Measurements from ENCODE around the gene HSD11B2.

HSD11B2 gene

GRCh38 chr16:67433131-67433719, 2.3 kb downstream of the HSD11B2 start:
- no peak for DNase-seq
- H3K9me3 Mint-ChIP-seq: no peaks in the 10 kb centered on the region
- H3K27me3 Mint-ChIP-seq: peaks cover 49% of the 10 kb centered on the region
- ATAC-seq: no peak
- H3K4me1 Mint-ChIP-seq: peaks cover 40% of the 10 kb centered on the region
- no peak overlapping the region for H3K27ac Mint-ChIP-seq
- H3K4me3 Mint-ChIP-seq: no peak overlapping the region

DNA sequence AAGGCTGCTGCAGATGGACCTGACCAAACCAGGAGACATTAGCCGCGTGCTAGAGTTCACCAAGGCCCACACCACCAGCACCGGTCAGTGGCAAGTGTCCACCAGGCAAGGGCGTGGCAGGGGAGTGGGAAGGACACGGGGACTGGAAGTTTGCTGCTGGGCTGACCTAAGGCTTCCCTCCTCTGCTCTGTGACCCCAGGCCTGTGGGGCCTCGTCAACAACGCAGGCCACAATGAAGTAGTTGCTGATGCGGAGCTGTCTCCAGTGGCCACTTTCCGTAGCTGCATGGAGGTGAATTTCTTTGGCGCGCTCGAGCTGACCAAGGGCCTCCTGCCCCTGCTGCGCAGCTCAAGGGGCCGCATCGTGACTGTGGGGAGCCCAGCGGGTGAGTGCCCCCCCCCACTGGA, 4.8 kb downstream of the HSD11B2 start:
- no peaks in the 10 kb centered on the region for H3K9me3 Mint-ChIP-seq
- ATAC-seq (no peak), DNase-seq (no peak)
- no peak overlapping the region for H3K4me3 Mint-ChIP-seq
- no peak overlapping the region for H3K27ac Mint-ChIP-seq
- peaks cover 24% of the 10 kb centered on the region for H3K27me3 Mint-ChIP-seq
- H3K4me1 Mint-ChIP-seq: peaks cover 21% of the 10 kb centered on the region

- H3K4me3 Mint-ChIP-seq: no peak overlapping the region
- ATAC-seq (no peak), DNase-seq (no peak)
- H3K4me1 Mint-ChIP-seq: peaks cover 22% of the 10 kb centered on the region
- no peaks in the 10 kb centered on the region for H3K9me3 Mint-ChIP-seq
- H3K27ac Mint-ChIP-seq: no peak overlapping the region
- H3K27me3 Mint-ChIP-seq: peaks cover 18% of the 10 kb centered on the region
These were observed 5.8 kb downstream of the HSD11B2 start for GRCh38 chr16:67436640-67437193.

GRCh38 chr16:67437513-67437912, 6.6 kb downstream of the HSD11B2 start:
- H3K4me3 Mint-ChIP-seq: no peak overlapping the region
- peaks cover 21% of the 10 kb centered on the region for H3K4me1 Mint-ChIP-seq
- peaks cover 10% of the 10 kb centered on the region for H3K27me3 Mint-ChIP-seq
- ATAC-seq: peak; percentile 79
- DNase-seq: peak in 1 of 2 donors; percentile 44
- peak overlapping the region in 1 of 2 donors; percentile 48 for H3K27ac Mint-ChIP-seq
- no peaks in the 10 kb centered on the region for H3K9me3 Mint-ChIP-seq

- no peak for DNase-seq
- no peak overlapping the region for H3K4me3 Mint-ChIP-seq
These were observed 7.3 kb downstream of the HSD11B2 start for GRCh38 chr16:67438098-67438791.

GRCh38 chr16:67438824-67439393, 8.0 kb downstream of the HSD11B2 start:
- H3K27ac Mint-ChIP-seq: peak overlapping the region in 1 of 2 donors; percentile 80
- H3K4me1 Mint-ChIP-seq: peaks cover 18% of the 10 kb centered on the region
- H3K27me3 Mint-ChIP-seq: no peaks in the 10 kb centered on the region
- H3K4me3 Mint-ChIP-seq: no peak overlapping the region
- no peaks in the 10 kb centered on the region for H3K9me3 Mint-ChIP-seq
- DNase-seq (no peak), ATAC-seq (no peak)

More at GRCh38 chr16:67438098-67438791, 7.3 kb downstream of the HSD11B2 start:
- Mint-ChIP-seq H3K27ac (peak overlapping the region; percentile 72 to 80), H3K27me3 (peaks cover 3% of the 10 kb centered on the region), H3K9me3 (no peaks in the 10 kb centered on the region), H3K4me1 (peaks cover 18% of the 10 kb centered on the region)
- no peak for ATAC-seq

DNA sequence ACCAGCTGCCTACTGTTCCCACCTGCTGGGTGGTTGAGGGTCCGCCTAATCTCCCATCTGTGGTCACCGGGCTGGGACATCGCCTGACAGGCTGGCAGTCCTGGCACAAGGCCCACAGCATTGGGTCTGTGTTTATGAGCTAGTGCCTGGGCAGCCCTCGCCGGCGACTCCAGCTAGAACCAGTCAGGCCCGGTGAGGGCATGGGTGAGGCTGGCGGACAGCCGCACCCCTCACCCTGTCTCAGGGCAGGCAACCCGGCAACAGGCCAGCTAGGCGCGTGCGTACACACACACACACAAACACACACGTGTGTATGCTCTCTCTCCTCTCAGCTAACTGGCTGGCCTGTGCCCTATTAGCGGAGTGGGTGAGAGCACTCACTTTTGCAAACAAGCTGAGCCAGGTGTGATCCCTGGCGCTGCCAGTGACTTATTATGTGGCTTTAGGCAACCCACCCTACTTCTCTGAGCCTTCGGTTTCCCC, 10.4 kb downstream of the HSD11B2 start:
- Mint-ChIP-seq H3K27me3 (no peaks in the 10 kb centered on the region), H3K27ac (no peak overlapping the region), H3K4me1 (peaks cover 20% of the 10 kb centered on the region), H3K4me3 (no peak overlapping the region), H3K9me3 (no peaks in the 10 kb centered on the region)
- ATAC-seq (no peak), DNase-seq (no peak)

DNA sequence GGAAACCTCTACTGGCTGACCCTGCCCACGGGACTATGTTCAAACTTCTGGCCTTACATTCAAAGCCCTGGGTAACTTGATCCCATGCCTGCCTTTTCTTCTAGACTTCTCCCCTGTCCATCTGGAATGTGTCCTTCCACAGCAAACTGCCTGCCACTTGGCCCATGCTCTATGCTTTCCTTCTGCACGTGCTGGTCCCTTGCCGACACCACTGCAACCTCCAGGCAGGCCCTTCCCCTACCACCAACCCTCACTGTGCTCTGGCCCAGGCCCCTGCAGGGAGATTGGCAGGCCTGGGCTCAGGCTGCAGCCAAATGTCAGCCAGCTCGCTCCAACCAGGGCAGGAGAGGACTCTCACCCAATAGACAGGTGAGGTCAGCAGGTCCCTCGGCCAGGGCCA, 11.0 kb downstream of the HSD11B2 start:
- Mint-ChIP-seq H3K9me3 (no peaks in the 10 kb centered on the region), H3K4me3 (no peak overlapping the region), H3K27ac (peak overlapping the region in 1 of 2 donors; percentile 88), H3K27me3 (no peaks in the 10 kb centered on the region), H3K4me1 (peaks cover 24% of the 10 kb centered on the region)
- ATAC-seq (no peak), DNase-seq (no peak)

GRCh38 chr16:67442581-67443255, 11.8 kb downstream of the HSD11B2 start:
- peak overlapping the region in 1 of 2 donors; percentile 12 for H3K27ac Mint-ChIP-seq

DNA sequence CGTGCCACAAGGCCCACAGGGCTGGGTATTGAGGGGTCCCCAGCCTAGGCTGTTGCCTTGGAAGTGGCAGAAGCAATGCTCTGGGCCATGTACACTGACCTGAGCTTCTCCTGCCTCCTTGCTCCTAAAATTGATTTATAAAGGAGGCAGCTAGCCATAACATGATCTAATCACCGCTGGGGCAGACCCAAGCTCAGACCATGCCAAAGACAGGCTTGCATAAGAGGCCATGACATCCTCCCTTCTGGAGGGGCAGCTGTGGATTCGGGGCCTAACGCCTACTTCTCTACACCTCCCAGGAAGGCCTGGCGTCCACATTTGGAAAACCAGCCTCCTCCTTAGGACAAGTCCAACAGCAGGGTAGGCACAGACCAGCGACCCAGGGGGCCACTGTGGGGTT, 12.3 kb downstream of the HSD11B2 start:
- no peaks in the 10 kb centered on the region for H3K27me3 Mint-ChIP-seq
- H3K27ac Mint-ChIP-seq: peak overlapping the region in 1 of 2 donors; percentile 28
- H3K4me3 Mint-ChIP-seq: no peak overlapping the region
- H3K9me3 Mint-ChIP-seq: no peaks in the 10 kb centered on the region
- no peak for ATAC-seq
- H3K4me1 Mint-ChIP-seq: peaks cover 17% of the 10 kb centered on the region
- DNase-seq: no peak

More at GRCh38 chr16:67442581-67443255, 11.8 kb downstream of the HSD11B2 start:
- Mint-ChIP-seq H3K4me3 (no peak overlapping the region), H3K9me3 (no peaks in the 10 kb centered on the region), H3K27me3 (no peaks in the 10 kb centered on the region), H3K4me1 (peaks cover 20% of the 10 kb centered on the region)
- DNase-seq (no peak), ATAC-seq (no peak)

DNA sequence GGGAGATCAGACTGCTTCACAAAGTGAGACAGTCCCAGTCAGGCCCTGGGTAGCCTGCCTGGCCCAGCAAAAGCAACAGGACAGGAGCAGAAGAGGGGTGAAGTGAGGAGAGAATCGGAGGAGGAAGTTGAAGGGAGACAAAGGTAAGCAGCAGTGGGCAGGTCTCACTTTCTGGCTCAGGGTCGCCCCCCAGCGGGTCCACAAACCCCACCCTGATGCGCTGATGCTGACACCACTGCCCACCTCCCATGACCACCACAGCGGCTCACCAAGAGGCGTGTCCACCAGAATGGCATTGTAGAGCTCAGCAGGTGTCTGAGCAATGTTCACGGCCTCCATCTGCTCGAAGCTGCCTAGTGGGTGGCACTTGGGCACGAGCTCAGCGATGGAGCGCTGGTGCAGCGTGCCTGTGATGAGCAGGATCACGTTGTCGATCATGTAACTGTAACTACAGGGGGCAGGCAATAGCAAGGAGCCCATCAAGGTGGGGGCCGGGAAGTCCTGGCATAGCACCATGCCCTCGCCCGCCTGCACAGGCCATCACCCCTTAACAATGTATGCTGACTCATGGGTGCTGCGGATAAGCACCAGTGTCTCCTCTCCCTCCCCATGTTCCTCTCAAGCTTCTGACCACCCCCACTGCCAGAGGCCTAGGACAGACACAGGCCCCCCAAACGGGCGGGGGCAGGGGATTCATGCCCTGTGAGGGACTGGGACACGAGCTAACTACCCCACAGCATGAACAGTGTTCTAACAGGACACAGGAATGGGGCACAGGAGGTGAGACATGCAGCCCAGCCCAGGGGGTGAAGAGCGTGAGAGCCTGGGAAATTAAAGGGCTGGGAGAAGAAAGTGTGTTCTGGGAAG, 13.6 kb downstream of the HSD11B2 start:
- Mint-ChIP-seq H3K4me1 (peaks cover 17% of the 10 kb centered on the region), H3K27me3 (no peaks in the 10 kb centered on the region), H3K9me3 (no peaks in the 10 kb centered on the region), H3K4me3 (no peak overlapping the region), H3K27ac (peak overlapping the region in 1 of 2 donors; percentile 92)
- no peak for DNase-seq
- ATAC-seq: no peak

- DNase-seq (no peak), ATAC-seq (no peak)
- H3K27ac Mint-ChIP-seq: peak overlapping the region in 1 of 2 donors; percentile 6
- no peaks in the 10 kb centered on the region for H3K27me3 Mint-ChIP-seq
- H3K9me3 Mint-ChIP-seq: no peaks in the 10 kb centered on the region
- H3K4me3 Mint-ChIP-seq: no peak overlapping the region
- peaks cover 17% of the 10 kb centered on the region for H3K4me1 Mint-ChIP-seq
These were observed 14.2 kb downstream of the HSD11B2 start for GRCh38 chr16:67445126-67445426.

DNA sequence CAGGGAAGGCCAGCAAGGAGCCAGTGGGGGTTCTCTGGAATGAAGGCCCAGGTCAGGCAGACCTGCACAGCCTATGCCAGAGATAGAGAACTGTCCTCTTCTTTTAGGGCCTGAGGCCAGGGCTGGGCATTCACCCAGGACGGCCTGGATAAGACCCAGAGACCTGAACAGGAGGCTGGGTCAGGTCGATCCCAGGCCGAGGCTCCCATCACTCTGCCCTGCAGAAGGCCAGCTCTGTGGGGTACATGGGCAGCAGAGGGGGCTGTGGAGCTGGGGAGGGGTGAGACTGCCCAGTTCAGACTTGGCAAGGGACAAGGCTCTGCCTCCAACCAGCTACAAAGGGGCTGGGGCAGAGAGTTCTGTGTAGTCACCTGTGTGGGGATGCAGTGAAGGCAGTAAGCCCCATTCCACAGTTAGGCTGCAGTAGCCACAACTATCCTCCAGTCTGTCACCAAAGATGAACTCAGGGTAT, 14.6 kb downstream of the HSD11B2 start:
- H3K9me3 Mint-ChIP-seq: no peaks in the 10 kb centered on the region
- DNase-seq (no peak), ATAC-seq (no peak)
- no peaks in the 10 kb centered on the region for H3K27me3 Mint-ChIP-seq
- H3K4me3 Mint-ChIP-seq: no peak overlapping the region
- H3K27ac Mint-ChIP-seq: no peak overlapping the region
- H3K4me1 Mint-ChIP-seq: peaks cover 17% of the 10 kb centered on the region

DNA sequence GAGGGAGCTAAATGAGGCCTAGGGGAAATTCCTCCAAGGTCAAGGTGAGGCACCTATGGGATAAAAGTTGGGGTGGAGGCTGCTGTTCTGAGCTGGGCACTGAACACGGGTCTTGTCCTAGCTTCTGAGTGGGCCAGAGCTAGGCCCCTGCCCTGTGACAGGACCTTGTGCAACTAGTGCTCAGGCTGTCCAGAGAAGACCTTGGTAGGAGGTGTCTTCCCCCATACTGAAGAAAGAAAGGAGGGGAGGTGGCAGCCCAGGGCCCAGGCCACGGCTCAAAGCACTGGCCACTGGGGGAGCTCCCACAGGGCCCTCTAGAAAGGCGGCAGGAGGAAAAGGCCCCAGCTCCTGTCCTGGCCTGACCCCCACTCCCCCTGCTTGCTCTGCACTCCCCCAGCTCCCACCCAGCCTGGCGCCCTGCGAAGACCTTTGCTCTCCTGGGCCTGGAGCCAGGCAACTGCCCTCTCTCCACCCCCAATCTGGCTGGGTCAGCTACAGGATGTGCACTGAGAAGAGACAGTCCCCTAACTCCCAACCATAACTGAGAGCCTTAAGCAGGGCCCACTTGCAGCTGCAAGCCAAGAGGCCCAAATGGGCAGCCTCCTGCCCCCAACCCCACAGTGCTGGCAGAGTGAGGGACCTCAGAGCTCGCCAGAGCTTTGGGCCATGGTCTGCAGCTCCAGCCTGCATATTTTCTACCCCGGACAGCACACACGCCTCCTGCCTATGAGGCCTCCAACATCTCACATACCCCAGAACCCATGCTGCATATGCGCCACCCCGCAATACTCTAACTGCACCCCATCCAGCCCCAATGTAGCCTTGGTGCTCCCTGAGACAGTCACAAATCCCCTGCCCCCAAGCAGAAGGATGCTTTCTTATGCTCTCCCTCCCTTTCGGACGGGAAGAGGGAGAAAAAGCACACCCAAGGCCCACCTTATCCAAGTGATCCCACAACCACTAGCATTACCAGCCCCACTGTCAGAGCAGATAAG, 15.3 kb downstream of the HSD11B2 start:
- Mint-ChIP-seq H3K4me3 (no peak overlapping the region), H3K9me3 (no peaks in the 10 kb centered on the region), H3K4me1 (peaks cover 16% of the 10 kb centered on the region), H3K27me3 (no peaks in the 10 kb centered on the region), H3K27ac (no peak overlapping the region)
- ATAC-seq (no peak), DNase-seq (no peak)

Measured in stimulated activated naive CD8-positive, alpha-beta T cell treated with anti-CD3 and anti-CD28 coated beads, Interleukin-15, amount 100 ng/mL, for 72 hours (primary cell).